Breast epithelium (tissue), 3 donors: Measurements from ENCODE around the gene MAPRE2.

Source experiments
- POLR2A ChIP-seq: fragments of 450-650 bp; IDR thresholded peaks from one replicate; pipeline ENCODE4 v1.6.1; 2016; ENCODE audit warnings: antibody characterized with exemption, mild to moderate bottlenecking, moderate library complexity
- POLR2AphosphoS5 ChIP-seq, 3 donors: sonication (generic); formaldehyde crosslinking; IDR thresholded peaks; one replicate each; pipeline ENCODE4 v1.6.1; 2017; ENCODE audit warnings: antibody characterized with exemption in 3 of 3
- TF ChIP-seq, protein P1 (sequence below), 3 donors: fragments of 450-650 bp; IDR thresholded peaks; one replicate each; pipeline ENCODE4 v1.5.1; 2016 to 2017; ENCODE audit warnings: antibody characterized with exemption in 3 of 3, mild to moderate bottlenecking in 3 of 3, moderate library complexity in 3 of 3

DNA sequence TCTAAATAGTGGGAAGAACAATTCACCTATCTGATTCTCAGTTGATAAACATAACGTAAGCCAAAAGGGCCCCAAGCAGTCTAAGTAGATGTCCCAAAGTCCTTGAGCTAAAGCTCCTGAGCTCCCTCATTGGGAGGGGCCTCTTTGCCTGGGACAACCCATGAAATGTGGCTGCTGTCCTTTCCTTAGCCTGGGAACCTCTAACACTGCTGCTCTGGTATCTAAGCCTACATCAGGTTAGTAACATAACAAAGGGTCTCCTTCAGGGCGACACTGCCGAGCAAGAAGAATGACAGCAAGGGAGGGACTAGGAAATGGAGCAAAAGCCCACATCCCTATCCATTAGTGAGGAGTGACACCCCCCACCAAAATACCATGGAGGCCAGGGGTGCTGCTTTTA is 98.3 kb downstream of the MAPRE2 start:
- TF ChIP-seq POLR2A (no peak), POLR2AphosphoS5 (IDR thresholded peaks at IDR 0.05) (no peak)
- TF ChIP-seq, protein P1, sequence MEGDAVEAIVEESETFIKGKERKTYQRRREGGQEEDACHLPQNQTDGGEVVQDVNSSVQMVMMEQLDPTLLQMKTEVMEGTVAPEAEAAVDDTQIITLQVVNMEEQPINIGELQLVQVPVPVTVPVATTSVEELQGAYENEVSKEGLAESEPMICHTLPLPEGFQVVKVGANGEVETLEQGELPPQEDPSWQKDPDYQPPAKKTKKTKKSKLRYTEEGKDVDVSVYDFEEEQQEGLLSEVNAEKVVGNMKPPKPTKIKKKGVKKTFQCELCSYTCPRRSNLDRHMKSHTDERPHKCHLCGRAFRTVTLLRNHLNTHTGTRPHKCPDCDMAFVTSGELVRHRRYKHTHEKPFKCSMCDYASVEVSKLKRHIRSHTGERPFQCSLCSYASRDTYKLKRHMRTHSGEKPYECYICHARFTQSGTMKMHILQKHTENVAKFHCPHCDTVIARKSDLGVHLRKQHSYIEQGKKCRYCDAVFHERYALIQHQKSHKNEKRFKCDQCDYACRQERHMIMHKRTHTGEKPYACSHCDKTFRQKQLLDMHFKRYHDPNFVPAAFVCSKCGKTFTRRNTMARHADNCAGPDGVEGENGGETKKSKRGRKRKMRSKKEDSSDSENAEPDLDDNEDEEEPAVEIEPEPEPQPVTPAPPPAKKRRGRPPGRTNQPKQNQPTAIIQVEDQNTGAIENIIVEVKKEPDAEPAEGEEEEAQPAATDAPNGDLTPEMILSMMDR (IDR thresholded peaks at IDR 0.05), result no peak
